Measurements from ENCODE around the gene ANKRD40CL. TPM values are rescaled to one million over a fixed set of nuclear protein-coding genes. Genes with fewer than 3 reads are reported as not detected.

The ANKRD40CL gene
- total RNA-seq, 1 experiment from 2014 or later = not detected

GRCh38 chr17:50787106-50787505 lies 19.8 kb upstream of the ANKRD40CL start:
- Mint-ChIP-seq H3K4me3 (no peak overlapping the region), H3K36me3 (no peaks in the 10 kb centered on the region), H3K9me3 (no peaks in the 10 kb centered on the region), H3K4me1 (peaks cover 14% of the 10 kb centered on the region), H3K27ac (peak overlapping the region; percentile 82), H3K27me3 (ENCODE audit: low read depth) (no peaks in the 10 kb centered on the region)
- DNase-seq (ENCODE audit: low spot score) (no peak), ATAC-seq (no peak)
- TF ChIP-seq E2F1 (CRISPR knock-in tag; IDR thresholded peaks at IDR 0.05) = no peak
- no peak for TF ChIP-seq CREM (CRISPR knock-in tag; IDR thresholded peaks at IDR 0.05)
- no peak for TF ChIP-seq STAT6 (CRISPR knock-in tag; conservative IDR thresholded peaks at IDR 0.05; ENCODE audit: low read depth)
- TF ChIP-seq GRHL2 (CRISPR knock-in tag; IDR thresholded peaks at IDR 0.05; ENCODE audit: insufficient replicate concordance, severe bottlenecking) = no peak
- no peak for TF ChIP-seq FOXJ3 (CRISPR knock-in tag; IDR thresholded peaks at IDR 0.05; ENCODE audit: borderline replicate concordance)
- no peak for TF ChIP-seq ZNF263 (CRISPR knock-in tag; IDR thresholded peaks at IDR 0.05; ENCODE audit: low read depth)
- TF ChIP-seq MAX (CRISPR knock-in tag; IDR thresholded peaks at IDR 0.05) = no peak
- no peak for TF ChIP-seq ATF1 (CRISPR knock-in tag; IDR thresholded peaks at IDR 0.05)
- TF ChIP-seq PREB (CRISPR knock-in tag; IDR thresholded peaks at IDR 0.05; ENCODE audit: borderline replicate concordance) = no peak
- no peak for TF ChIP-seq AR (CRISPR knock-in tag; IDR thresholded peaks at IDR 0.05)
- TF ChIP-seq ZNF121 (CRISPR knock-in tag; IDR thresholded peaks at IDR 0.05) = no peak
- no peak for TF ChIP-seq ZNF281 (CRISPR knock-in tag; IDR thresholded peaks at IDR 0.05)
- TF ChIP-seq NR1H2 (CRISPR knock-in tag; IDR thresholded peaks at IDR 0.05) = no peak
- TF ChIP-seq ZNF396 (CRISPR knock-in tag; IDR thresholded peaks at IDR 0.05; ENCODE audit: borderline replicate concordance) = no peak
- no peak for TF ChIP-seq ZNF425 (CRISPR knock-in tag; conservative IDR thresholded peaks at IDR 0.05)
- no peak for TF ChIP-seq ATF2 (CRISPR knock-in tag; IDR thresholded peaks at IDR 0.05; ENCODE audit: borderline replicate concordance, low read depth)
- TF ChIP-seq ZNF423 (CRISPR knock-in tag; IDR thresholded peaks at IDR 0.05) = no peak
- TF ChIP-seq MLX (CRISPR knock-in tag; IDR thresholded peaks at IDR 0.05) = no peak
- no peak for TF ChIP-seq MXD4 (CRISPR knock-in tag; IDR thresholded peaks at IDR 0.05; ENCODE audit: borderline replicate concordance)
- CTCF ChIA-PET = interaction anchor here (1.1 to 6.5 kb wide), 4 partner anchors 20 to 167 kb away, joined by 4 to 233 read pairs (median 75); no protein-coding TSS in a partner anchor
- POLR2A ChIA-PET = no interaction called here
